K562 (cell line): Measurements from ENCODE around the gene SYNPR.

Experiments used
- MAFF ChIP-seq: IDR thresholded peaks from 2 replicates; pipeline ENCODE4 v1.6.1; 2012; ENCODE audit warnings: low read length, improper control_type of control experiment
- ZNF146 ChIP-seq: IDR thresholded peaks from one replicate; pipeline ENCODE4 v1.6.1; 2018; ENCODE audit warnings: missing compliant biosample characterization; ENCODE audit not compliant: unreplicated experiment

DNA sequence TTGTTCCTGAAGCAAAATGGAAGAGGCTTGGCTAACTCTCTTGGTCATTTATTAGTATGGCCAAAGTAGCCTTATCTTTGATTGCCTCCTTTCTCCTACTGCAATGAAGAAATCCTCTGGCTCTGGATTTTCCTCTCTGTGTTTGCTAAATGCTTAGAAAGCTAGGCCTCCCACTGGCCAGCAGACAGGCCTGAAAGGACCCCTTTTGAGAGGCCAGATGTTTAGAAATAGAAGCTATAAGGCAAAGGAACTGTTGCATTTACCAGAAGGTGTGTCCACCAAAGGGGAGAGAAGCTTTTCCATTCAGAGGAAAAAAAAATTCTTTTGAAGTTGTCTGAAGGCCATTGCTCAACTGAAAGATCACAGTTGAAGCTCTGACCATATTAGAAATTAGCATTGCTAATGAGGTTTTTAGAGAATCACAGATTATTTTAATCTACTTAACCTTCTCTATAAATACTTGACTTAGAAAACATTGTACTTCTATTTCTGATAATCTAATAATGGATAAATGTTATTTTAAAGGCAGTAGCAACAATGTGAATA, 160.8 kb downstream of the SYNPR start:
- TF ChIP-seq ZNF146 (CRISPR knock-in tag) = no peak
- TF ChIP-seq MAFF = no peak
